NB4 (cell line): ENCODE measurements around the gene ATOX1.
A peak's percentile ranks its signal among the peaks of the same experiment; 100 is the strongest.

Experiments used
- DNase-seq: peaks from one replicate; pipeline ENCODE4 v3.0.0; 2010; ENCODE audit warnings: low read depth
- H3K4me3 ChIP-seq: one replicate; pipeline ENCODE4 v1.5.1; 2011; ENCODE audit warnings: mild to moderate bottlenecking, low read depth, low read length, moderate library complexity
- MYC ChIP-seq: IDR thresholded peaks from 2 replicates; pipeline ENCODE4 v1.6.1; 2011; ENCODE audit warnings: low read depth, low read length
- POLR2A ChIP-seq: IDR thresholded peaks from 2 replicates; pipeline ENCODE4 v1.6.1; 2011; ENCODE audit warnings: mild to moderate bottlenecking; ENCODE audit not compliant: insufficient read length; ENCODE audit errors: extremely low read depth
- TF ChIP-seq, protein P1 (sequence below): IDR thresholded peaks from one replicate; pipeline ENCODE4 v1.5.1; 2012; ENCODE audit warnings: low read depth, low read length
- TF ChIP-seq, protein P2 (sequence below): IDR thresholded peaks from 2 replicates; pipeline ENCODE4 v1.6.1; 2011; ENCODE audit warnings: low read depth, low read length

The ATOX1 gene

DNA sequence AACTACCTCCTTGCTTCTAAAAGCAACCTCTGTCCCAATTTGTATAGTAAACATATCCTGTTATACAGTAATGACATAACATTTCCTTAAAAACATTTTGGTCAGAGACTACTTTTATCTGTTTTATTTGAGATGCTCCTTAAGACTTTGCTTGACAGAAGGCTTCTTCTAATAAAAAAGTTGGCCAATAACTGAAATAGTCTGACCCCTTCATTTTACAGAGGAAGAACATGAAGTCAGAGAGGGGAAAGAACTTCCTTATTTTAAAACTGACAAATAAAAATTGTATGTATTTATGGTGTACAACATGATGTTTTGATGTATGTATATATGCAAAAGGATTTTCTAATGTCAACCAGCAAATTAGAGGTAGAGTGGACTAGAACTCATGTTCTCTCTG lies 35.9 kb downstream of the ATOX1 start:
- peak; percentile 48 for DNase-seq
- H3K4me3 ChIP-seq, result no peak overlapping the region
- TF ChIP-seq POLR2A, result no peak

DNA sequence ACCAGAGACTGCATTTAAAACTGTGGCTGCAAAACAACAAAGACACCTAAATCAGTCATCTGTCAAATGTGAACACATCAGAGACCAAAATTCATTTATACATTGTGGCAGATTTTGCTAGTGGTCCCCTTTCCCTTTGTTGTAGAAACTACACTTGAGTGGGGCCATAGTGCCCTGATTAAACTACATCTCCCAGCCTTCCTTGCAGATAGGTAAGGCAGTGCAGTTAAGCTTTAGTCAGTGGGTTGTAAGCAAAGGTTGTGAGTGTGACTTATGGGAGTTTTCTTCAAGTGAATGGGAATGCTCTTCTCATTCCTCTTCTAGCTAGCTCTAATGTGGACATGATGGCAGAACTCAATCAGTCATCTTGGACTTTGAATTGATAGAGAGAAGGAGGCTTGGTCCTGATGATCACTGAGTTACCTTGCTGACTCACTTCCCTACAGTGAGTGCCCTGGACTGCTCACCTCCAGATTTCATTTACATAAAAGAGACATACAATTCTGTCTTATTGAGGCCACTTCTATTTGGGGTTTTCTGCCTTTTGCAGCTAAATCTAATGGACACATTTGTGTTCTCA lies 36.5 kb downstream of the ATOX1 start:
- H3K4me3 ChIP-seq, result no peak overlapping the region
- no peak for TF ChIP-seq POLR2A
- TF ChIP-seq, protein P1, sequence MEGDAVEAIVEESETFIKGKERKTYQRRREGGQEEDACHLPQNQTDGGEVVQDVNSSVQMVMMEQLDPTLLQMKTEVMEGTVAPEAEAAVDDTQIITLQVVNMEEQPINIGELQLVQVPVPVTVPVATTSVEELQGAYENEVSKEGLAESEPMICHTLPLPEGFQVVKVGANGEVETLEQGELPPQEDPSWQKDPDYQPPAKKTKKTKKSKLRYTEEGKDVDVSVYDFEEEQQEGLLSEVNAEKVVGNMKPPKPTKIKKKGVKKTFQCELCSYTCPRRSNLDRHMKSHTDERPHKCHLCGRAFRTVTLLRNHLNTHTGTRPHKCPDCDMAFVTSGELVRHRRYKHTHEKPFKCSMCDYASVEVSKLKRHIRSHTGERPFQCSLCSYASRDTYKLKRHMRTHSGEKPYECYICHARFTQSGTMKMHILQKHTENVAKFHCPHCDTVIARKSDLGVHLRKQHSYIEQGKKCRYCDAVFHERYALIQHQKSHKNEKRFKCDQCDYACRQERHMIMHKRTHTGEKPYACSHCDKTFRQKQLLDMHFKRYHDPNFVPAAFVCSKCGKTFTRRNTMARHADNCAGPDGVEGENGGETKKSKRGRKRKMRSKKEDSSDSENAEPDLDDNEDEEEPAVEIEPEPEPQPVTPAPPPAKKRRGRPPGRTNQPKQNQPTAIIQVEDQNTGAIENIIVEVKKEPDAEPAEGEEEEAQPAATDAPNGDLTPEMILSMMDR, result no peak
- TF ChIP-seq MYC, result no peak
- TF ChIP-seq, protein P2, sequence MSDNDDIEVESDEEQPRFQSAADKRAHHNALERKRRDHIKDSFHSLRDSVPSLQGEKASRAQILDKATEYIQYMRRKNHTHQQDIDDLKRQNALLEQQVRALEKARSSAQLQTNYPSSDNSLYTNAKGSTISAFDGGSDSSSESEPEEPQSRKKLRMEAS, result no peak
- no peak for DNase-seq

DNA sequence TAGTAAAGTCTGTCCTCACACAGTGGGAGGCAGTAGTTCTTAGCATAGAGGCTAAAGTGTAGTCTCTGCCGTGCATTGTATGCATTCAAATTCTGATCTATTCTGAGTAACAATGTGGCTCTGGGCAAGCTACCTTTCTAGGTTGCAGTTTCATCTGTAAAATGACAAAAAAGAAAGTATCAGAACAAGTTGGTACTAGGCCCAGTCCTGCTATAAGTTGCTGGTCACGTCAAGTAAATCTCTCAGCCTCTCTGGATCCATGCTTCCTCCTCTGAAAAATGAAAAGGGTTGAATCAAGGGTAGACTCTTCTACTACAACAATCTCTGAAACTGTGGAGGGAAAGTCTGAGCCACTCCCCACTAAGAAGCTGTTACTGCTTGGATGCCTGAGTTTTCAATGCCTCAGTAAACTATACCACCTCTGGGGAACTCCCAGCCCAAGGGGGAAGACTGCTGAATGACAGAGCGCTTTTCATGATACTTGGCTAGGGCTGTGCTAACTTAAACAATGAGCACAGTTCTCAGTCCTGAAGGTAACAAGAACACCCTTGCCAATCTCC lies 37.3 kb downstream of the ATOX1 start:
- TF ChIP-seq, protein P2, result no peak
- TF ChIP-seq POLR2A, result no peak
- TF ChIP-seq, protein P1, result no peak
- no peak for TF ChIP-seq MYC
- peak; percentile 23 for DNase-seq
- no peak overlapping the region for H3K4me3 ChIP-seq

DNA sequence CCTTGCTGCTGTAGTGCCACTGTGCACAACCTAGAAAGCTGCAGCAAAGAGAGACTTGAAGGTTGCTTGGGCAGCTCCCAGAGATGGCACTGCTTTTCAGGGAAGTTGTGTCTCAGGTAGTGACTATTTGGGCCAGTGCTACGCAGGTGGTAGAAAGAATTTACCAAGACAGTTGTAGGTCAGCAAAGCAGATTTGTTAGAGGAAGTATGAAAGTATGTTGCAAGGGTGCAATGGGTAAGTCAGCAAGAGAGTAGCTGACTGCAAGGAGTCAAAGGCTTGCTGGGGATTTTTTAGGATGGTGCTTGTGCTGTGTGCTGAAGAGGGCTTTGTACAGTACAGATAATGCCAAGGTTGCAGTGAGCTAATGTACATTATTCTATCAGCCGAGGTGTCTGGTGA lies 38.2 kb downstream of the ATOX1 start:
- no peak overlapping the region for H3K4me3 ChIP-seq
- TF ChIP-seq, protein P1, result no peak
- no peak for TF ChIP-seq MYC
- no peak for TF ChIP-seq POLR2A
- TF ChIP-seq, protein P2, result no peak
- peak; percentile 24 for DNase-seq

DNA sequence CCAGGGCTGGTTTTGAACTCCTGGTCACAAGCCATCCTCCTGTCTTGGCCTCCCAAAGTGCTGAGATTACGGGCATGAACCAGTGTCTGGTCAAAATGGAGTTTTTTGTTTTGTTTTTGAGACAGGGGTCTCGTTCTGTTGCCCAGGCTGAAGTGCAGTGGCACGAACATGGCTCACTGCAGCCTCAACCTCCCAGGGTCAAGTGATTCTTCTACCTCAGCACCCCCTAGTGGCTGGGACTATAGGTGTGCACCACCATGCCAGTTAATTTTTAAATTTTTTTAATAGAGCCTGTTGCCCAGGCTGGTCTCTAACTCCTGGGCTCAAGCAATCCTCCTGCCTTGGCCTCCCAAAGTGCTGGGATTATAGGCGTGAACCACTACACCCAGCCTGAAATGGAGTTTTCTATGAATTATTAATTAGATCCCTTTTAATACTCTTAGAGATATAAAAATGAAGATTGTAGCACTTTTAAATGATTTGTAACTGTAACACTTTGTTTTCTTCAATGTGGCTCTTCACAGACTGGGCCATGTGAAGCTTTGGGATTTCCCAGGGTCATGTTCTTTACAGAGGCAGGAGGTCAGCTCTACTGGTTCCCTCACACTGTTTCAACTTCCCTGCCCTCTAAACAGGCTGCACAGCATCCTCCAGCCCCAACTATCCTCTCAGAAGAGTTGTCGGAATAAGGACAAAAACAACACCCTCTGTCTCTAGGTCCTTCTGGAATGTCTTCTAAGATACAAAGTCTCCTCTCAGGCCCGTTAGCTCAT lies 39.0 kb downstream of the ATOX1 start:
- H3K4me3 ChIP-seq, result no peak overlapping the region
- DNase-seq, result peak; percentile 53
- TF ChIP-seq, protein P1, result peak; percentile 58
- no peak for TF ChIP-seq MYC

DNA sequence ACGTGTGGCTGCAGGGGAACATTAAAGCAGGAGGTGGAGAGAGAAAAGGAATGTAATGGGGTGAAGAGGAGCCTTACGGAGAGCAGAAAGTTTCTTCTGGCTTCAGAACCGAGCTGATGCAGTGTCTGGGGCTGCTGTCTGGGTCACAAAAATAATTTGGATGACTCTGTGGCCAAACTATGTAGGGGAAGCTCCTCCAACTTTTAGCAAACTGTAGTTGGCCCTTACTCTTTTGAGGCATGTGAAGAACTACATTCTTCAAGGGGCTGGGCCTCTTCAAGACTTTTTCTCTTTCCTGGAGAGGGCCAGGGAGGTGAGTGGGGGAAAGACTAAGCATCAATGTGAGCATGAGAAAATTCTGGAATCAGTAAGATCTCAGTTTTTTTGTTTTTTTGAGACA lies 39.8 kb downstream of the ATOX1 start:
- TF ChIP-seq, protein P2, result no peak
- TF ChIP-seq POLR2A, result no peak
- TF ChIP-seq, protein P1, result no peak
- TF ChIP-seq MYC, result no peak
- DNase-seq, result no peak
- no peak overlapping the region for H3K4me3 ChIP-seq
